MCF 10A (cell line): ENCODE measurements around the gene FBXW5. TPM values are rescaled to one million over a fixed set of nuclear protein-coding genes. Genes with fewer than 3 reads are reported as not detected.

Experiments
- BruUV-seq: library from RNA; stranded (reverse); fragments of 400-500 nt; replicated peaks from 2 replicates; lab custom pipeline; 2021; lab: Mats Ljungman, UMichigan
- CTCF ChIA-PET: fragments of 300-600 bp; sonication (Branson Sonifier 250); formaldehyde crosslinking; extraction: SDS; loops from one replicate; lab custom pipeline; 2021; ENCODE audit warnings: antibody characterized with exemption, inconsistent platforms; lab: Yijun Ruan, JAX
- POLR2A ChIA-PET: fragments of 300-600, 350-650 bp; sonication (Branson Sonifier 250); formaldehyde crosslinking; extraction: SDS; loops from one replicate; lab custom pipeline; 2020; ENCODE audit warnings: antibody characterized with exemption, inconsistent platforms; lab: Yijun Ruan, JAX
- DNase-seq: peaks from one replicate; pipeline ENCODE4 v3.0.0-alpha.2; 2018; ENCODE audit not compliant: unreplicated experiment
- H3K27ac Mint-ChIP-seq: one replicate; pipeline ENCODE4 v1.8.0; 2022; ENCODE audit warnings: mild to moderate bottlenecking, low read depth, mixed read lengths; ENCODE audit not compliant: unreplicated experiment
- H3K27me3 Mint-ChIP-seq: one replicate; pipeline ENCODE4 v1.8.0; 2022; ENCODE audit warnings: mixed read lengths; ENCODE audit not compliant: insufficient read depth, unreplicated experiment
- H3K36me3 Mint-ChIP-seq: one replicate; pipeline ENCODE4 v1.8.0; 2022; ENCODE audit warnings: mild to moderate bottlenecking, moderate library complexity, mixed read lengths; ENCODE audit not compliant: insufficient read depth, unreplicated experiment
- H3K4me1 Mint-ChIP-seq: one replicate; pipeline ENCODE4 v1.8.0; 2022; ENCODE audit warnings: mixed read lengths; ENCODE audit not compliant: insufficient read depth, unreplicated experiment
- H3K4me3 Mint-ChIP-seq: one replicate; pipeline ENCODE4 v1.8.0; 2022; ENCODE audit warnings: mild to moderate bottlenecking, moderate library complexity, mixed read lengths; ENCODE audit not compliant: unreplicated experiment
- H3K9me3 Mint-ChIP-seq: one replicate; pipeline ENCODE4 v1.8.0; 2022; ENCODE audit warnings: mixed read lengths; ENCODE audit not compliant: unreplicated experiment
- CTCF ChIP-seq: fragments of 200-600 bp; IDR thresholded peaks from one replicate; pipeline ENCODE4 v1.8.0; 2022; ENCODE audit warnings: antibody characterized with exemption, mild to moderate bottlenecking; ENCODE audit not compliant: unreplicated experiment
- intact Hi-C: fragments of 100-400 bp; cut with micrococcal nuclease; formaldehyde crosslinking; loops from 2 replicates; pipeline ENCODE4 v1.14.1; 2022
- total RNA-seq: library from RNA; stranded (reverse); gene quantifications from 2 replicates; pipeline ENCODE4 v1.2.3, GENCODE V29; 2022

Gene FBXW5
- total RNA-seq, 1 experiment from 2014 or later: 100 TPM

GRCh38 chr9:136944212-136944518, 373 bp downstream of the FBXW5 start:
- ChIA-PET POLR2A (interaction anchor here (0.8 to 1.7 kb wide), 9 partner anchors 42 to 137 kb away, joined by 3 to 10 read pairs (median 5); partner anchors contain the start of genes EDF1, PAXX and TRAF2), CTCF (interaction anchor here (0.6 to 1.0 kb wide), 7 partner anchors 16 to 365 kb away, joined by 3 to 4 read pairs (median 3); no protein-coding TSS in a partner anchor)
- peaks cover 3% of the 10 kb centered on the region for H3K4me1 Mint-ChIP-seq
- BruUV-seq: no TSS peak
- H3K27me3 Mint-ChIP-seq: no peaks in the 10 kb centered on the region
- intact Hi-C loops: loop anchor here (10.0 kb wide), 1 partner anchor 99 kb away; the partner anchor contains the start of genes AJM1 and PHPT1
- DNase-seq: peak; percentile 25
- TF ChIP-seq CTCF: no peak
- H3K36me3 Mint-ChIP-seq: peaks cover 32% of the 10 kb centered on the region
- H3K4me3 Mint-ChIP-seq: peak overlapping the region; percentile 70
- H3K9me3 Mint-ChIP-seq: no peaks in the 10 kb centered on the region
- H3K27ac Mint-ChIP-seq: no peak overlapping the region

GRCh38 chr9:136943291-136944211, 987 bp downstream of the FBXW5 start:
- H3K27me3 Mint-ChIP-seq: no peaks in the 10 kb centered on the region
- H3K4me1 Mint-ChIP-seq: peaks cover 6% of the 10 kb centered on the region
- no peak overlapping the region for H3K27ac Mint-ChIP-seq
- intact Hi-C loops: loop anchor here (10.0 kb wide), 1 partner anchor 99 kb away; the partner anchor contains the start of genes AJM1 and PHPT1
- no peak for TF ChIP-seq CTCF
- H3K4me3 Mint-ChIP-seq: peak overlapping the region; percentile 70
- CTCF ChIA-PET: interaction anchor here (0.5 to 1.0 kb wide), 9 partner anchors 15 to 364 kb away, joined by 3 to 4 read pairs (median 3); no protein-coding TSS in a partner anchor
- POLR2A ChIA-PET: interaction anchor here (0.6 to 1.7 kb wide), 11 partner anchors 42 to 136 kb away, joined by 3 to 10 read pairs (median 4); partner anchors contain the start of genes EDF1, PAXX and TRAF2
- peaks cover 33% of the 10 kb centered on the region for H3K36me3 Mint-ChIP-seq
- no peaks in the 10 kb centered on the region for H3K9me3 Mint-ChIP-seq
- peak; percentile 42 for DNase-seq
- no TSS peak for BruUV-seq

- intact Hi-C loops: loop anchor here (10.0 kb wide), 1 partner anchor 98 kb away; the partner anchor contains the start of genes AJM1 and PHPT1
- H3K4me3 Mint-ChIP-seq: peak overlapping the region; percentile 70
These were observed 1.7 kb downstream of the FBXW5 start for GRCh38 chr9:136942881-136943230.

More at GRCh38 chr9:136942881-136943230, 1.7 kb downstream of the FBXW5 start:
- Mint-ChIP-seq H3K27me3 (no peaks in the 10 kb centered on the region), H3K36me3 (peaks cover 35% of the 10 kb centered on the region), H3K9me3 (no peaks in the 10 kb centered on the region), H3K4me1 (peaks cover 6% of the 10 kb centered on the region), H3K27ac (no peak overlapping the region)
- TF ChIP-seq CTCF: no peak
- CTCF ChIA-PET: interaction anchor here (0.5 to 0.6 kb wide), 2 partner anchors 59 to 67 kb away, joined by 3 to 4 read pairs; no protein-coding TSS in a partner anchor
- BruUV-seq: no TSS peak
- POLR2A ChIA-PET: interaction anchor here (0.6 to 0.7 kb wide), 2 partner anchors 42 to 120 kb away, joined by 3 to 4 read pairs; no protein-coding TSS in a partner anchor
- no peak for DNase-seq
